ENCODE measurements around the gene METTL23. TPM values are rescaled to one million over a fixed set of nuclear protein-coding genes. Genes with fewer than 3 reads are reported as not detected.

Gene METTL23
- total and polyA plus RNA-seq, 4 donors: 23.1 to 43.1 (median 36.1) TPM

DNA sequence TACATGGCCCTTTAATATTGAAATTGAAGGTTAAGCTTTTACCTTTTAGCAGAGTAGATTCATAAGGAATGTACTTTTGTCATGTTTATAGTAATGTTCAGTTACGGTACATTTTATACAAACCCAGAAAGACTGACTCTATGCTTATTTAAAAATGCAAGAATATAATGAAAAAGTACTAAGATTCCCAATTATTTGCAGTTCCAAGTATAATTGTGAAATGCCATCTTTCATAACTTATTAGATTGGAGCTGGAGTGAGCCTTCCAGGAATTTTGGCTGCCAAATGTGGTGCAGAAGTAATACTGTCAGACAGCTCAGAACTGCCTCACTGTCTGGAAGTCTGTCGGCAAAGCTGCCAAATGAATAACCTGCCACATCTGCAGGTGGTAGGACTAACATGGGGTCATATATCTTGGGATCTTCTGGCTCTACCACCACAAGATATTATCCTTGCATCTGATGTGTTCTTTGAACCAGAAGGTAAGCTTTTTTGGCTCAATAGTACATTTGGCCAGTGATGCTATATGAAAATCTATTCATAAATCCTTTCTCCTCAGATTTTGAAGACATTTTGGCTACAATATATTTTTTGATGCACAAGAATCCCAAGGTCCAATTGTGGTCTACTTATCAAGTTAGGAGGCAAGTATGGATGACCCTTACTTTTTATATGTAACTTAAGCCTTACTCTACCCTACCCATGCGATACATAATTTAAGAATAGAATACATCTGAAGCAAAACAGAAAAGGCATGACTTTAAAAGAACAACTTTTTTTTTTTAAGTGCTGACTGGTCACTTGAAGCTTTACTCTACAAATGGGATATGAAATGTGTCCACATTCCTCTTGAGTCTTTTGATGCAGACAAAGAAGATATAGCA lies 6.3 kb downstream of the METTL23 start:
- Histone ChIP-seq H3K27ac (ENCODE audit: low read depth in 1 of 2, low read length in 1 of 2) (peak overlapping the region in 1 of 2 donors; percentile 52), H3K9ac (ENCODE audit: insufficient read depth in 1 of 2, low read length in 2 of 2) (no peak overlapping the region), H3K36me3 (ENCODE audit: control insufficient read depth in 4 of 4, insufficient read depth in 4 of 4, low read length in 4 of 4) (peaks cover 6 to 47% (median 32%) of the 10 kb centered on the region in 4 donors), H3K4me1 (ENCODE audit: control insufficient read depth in 5 of 5, insufficient read depth in 5 of 5, low read length in 5 of 5) (peaks cover under 1 to 34% (median 6%) of the 10 kb centered on the region in 5 donors), H3K27me3 (ENCODE audit: control insufficient read depth in 3 of 3, insufficient read depth in 3 of 3, low read length in 2 of 3) (no peaks in the 10 kb centered on the region), H3K9me3 (ENCODE audit: control insufficient read depth in 4 of 4, insufficient read depth in 3 of 4, low read length in 3 of 4) (no peaks in the 10 kb centered on the region), H3K4me3 (no peak overlapping the region)
- no peak for DNase-seq
- no peak for ATAC-seq (ENCODE audit: insufficient read depth, low FRiP score)
- TF ChIP-seq, protein P1, sequence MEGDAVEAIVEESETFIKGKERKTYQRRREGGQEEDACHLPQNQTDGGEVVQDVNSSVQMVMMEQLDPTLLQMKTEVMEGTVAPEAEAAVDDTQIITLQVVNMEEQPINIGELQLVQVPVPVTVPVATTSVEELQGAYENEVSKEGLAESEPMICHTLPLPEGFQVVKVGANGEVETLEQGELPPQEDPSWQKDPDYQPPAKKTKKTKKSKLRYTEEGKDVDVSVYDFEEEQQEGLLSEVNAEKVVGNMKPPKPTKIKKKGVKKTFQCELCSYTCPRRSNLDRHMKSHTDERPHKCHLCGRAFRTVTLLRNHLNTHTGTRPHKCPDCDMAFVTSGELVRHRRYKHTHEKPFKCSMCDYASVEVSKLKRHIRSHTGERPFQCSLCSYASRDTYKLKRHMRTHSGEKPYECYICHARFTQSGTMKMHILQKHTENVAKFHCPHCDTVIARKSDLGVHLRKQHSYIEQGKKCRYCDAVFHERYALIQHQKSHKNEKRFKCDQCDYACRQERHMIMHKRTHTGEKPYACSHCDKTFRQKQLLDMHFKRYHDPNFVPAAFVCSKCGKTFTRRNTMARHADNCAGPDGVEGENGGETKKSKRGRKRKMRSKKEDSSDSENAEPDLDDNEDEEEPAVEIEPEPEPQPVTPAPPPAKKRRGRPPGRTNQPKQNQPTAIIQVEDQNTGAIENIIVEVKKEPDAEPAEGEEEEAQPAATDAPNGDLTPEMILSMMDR (IDR thresholded peaks at IDR 0.05; ENCODE audit: control extremely low read depth, extremely low read depth): no peak
- 77 to 94% methylated on average over 3 of the region's 3 CpGs for WGBS, 2 donors

GRCh38 chr17:76733618-76733957 lies 6.9 kb downstream of the METTL23 start:
- Histone ChIP-seq H3K9me3 (ENCODE audit: control insufficient read depth in 4 of 4, insufficient read depth in 3 of 4, low read length in 3 of 4) (no peaks in the 10 kb centered on the region), H3K9ac (ENCODE audit: insufficient read depth in 1 of 2, low read length in 2 of 2) (no peak overlapping the region), H3K27me3 (ENCODE audit: control insufficient read depth in 3 of 3, insufficient read depth in 3 of 3, low read length in 2 of 3) (no peaks in the 10 kb centered on the region), H3K36me3 (ENCODE audit: control insufficient read depth in 4 of 4, insufficient read depth in 4 of 4, low read length in 4 of 4) (peaks cover 6 to 47% (median 32%) of the 10 kb centered on the region in 4 donors), H3K4me3 (no peak overlapping the region), H3K4me1 (ENCODE audit: control insufficient read depth in 5 of 5, insufficient read depth in 5 of 5, low read length in 5 of 5) (peaks cover 0 to 34% (median 5%) of the 10 kb centered on the region in 5 donors), H3K27ac (ENCODE audit: low read depth in 1 of 2, low read length in 1 of 2) (peak overlapping the region in 1 of 2 donors; percentile 23)
- TF ChIP-seq, protein P1 (IDR thresholded peaks at IDR 0.05; ENCODE audit: control extremely low read depth, extremely low read depth): no peak
- ATAC-seq (ENCODE audit: insufficient read depth, low FRiP score) (no peak), DNase-seq (no peak)
- WGBS, 2 donors: 53 to 82% methylated on average over 1 of the region's 1 CpG

- no peak overlapping the region for H3K27ac ChIP-seq (ENCODE audit: low read depth in 1 of 2, low read length in 1 of 2)
- peak in 2 of 3 donors; percentile 22 to 52 for DNase-seq
- H3K36me3 ChIP-seq (ENCODE audit: control insufficient read depth in 4 of 4, insufficient read depth in 4 of 4, low read length in 4 of 4): peaks cover 6 to 47% (median 31%) of the 10 kb centered on the region in 4 donors
- H3K4me3 ChIP-seq: no peak overlapping the region
- H3K4me1 ChIP-seq (ENCODE audit: control insufficient read depth in 5 of 5, insufficient read depth in 5 of 5, low read length in 5 of 5): peaks cover 0 to 40% (median 6%) of the 10 kb centered on the region in 5 donors
- TF ChIP-seq, protein P1 (IDR thresholded peaks at IDR 0.05; ENCODE audit: control extremely low read depth, extremely low read depth): no peak
- H3K9ac ChIP-seq (ENCODE audit: insufficient read depth in 1 of 2, low read length in 2 of 2): peak overlapping the region in 1 of 2 donors; percentile 93
- 17 to 18% methylated on average over 8 of the region's 8 CpGs for whole genome bisulfite sequencing, 2 donors
- H3K9me3 ChIP-seq (ENCODE audit: control insufficient read depth in 4 of 4, insufficient read depth in 3 of 4, low read length in 3 of 4): no peaks in the 10 kb centered on the region
- ATAC-seq (ENCODE audit: insufficient read depth, low FRiP score): no peak
- no peaks in the 10 kb centered on the region for H3K27me3 ChIP-seq (ENCODE audit: control insufficient read depth in 3 of 3, insufficient read depth in 3 of 3, low read length in 2 of 3)
These were observed 7.6 kb downstream of the METTL23 start for GRCh38 chr17:76734080-76734840.
